Heart left ventricle (tissue), 13 donors: ENCODE measurements around the gene GLTPD2.

ENCODE experiments used
- CTCF ChIP-seq, 12 donors: fragments of 200-600 bp; sonication (generic) in 4 of 12; IDR thresholded peaks; one replicate each; pipeline versions ENCODE4 v1.5.0 to v1.8.0; 2018 to 2022; ENCODE audit warnings: antibody characterized with exemption in 12 of 12, mild to moderate bottlenecking in 5 of 12
- POLR2A ChIP-seq, 2 donors: fragments of 450-650 bp; IDR thresholded peaks; one replicate each; pipeline ENCODE4 v1.6.1; 2017; ENCODE audit warnings: antibody characterized with exemption in 2 of 2, mild to moderate bottlenecking in 2 of 2, moderate library complexity in 2 of 2
- donor health status: ischemic (EF 13 %, LVEDD 7.1; RV severe dilation, severe dysfunction).
- donor health status: DM: no; HTN: yes; CAD: no.
- donor health status: DM: no; HTN: no; CAD: no.
- donor health status: ischemic (EF 25% LVEDD 6.9; RV normal size, moderate dysfunction).
- donor health status: ischemic (EF 25% LVEDD 5.7; RV mildly dilated, moderate dysfunction).
- donor health status: ischemic (EF 35%, LVEDD 5.7; RV mildly dilated, moderate dysfunction).
- donor health status: nonischemic (EF 11% LVEDD 7.7; RV severe dilation, severe dysfunction).
- donor health status: DM: yes; HTN: yes; CAD: no.
- donor health status: PGD.
- donor health status: ischemic (EF 29% LVEDD 5.4; RV normal size, mild dysfunction).
- donor health status: nonischemic (EF 23%, LVEDD 6.1; RV moderate dilation, normal function).

DNA sequence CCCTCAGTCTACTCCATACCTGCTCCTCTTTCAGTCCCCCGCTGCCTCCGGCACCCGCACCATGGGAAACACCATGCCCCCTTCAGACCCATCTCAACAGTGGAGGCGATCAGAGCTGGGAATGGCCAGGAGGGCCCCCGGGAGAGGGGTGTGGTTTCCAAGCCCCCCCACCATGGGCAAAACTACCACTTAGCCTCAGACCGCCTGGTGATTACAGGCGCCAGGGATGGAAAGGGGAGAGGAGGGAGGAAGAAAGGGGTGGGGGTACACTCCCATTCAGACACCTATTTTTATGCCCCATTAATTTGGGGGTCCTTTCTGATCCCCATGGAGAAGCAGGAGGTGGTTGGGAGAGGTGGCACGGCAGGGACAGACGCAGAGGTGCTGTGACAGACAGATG, 13.5 kb downstream of the GLTPD2 start, which contains the start of gene C17orf114:
- TF ChIP-seq POLR2A (IDR thresholded peaks at IDR 0.05): no peak
- TF ChIP-seq CTCF (IDR thresholded peaks at IDR 0.05): no peak
